Activated T-helper 9 cell treated with anti-CD3 and anti-CD28 coated beads, Interleukin-2, amount 50 U/mL, for 16 hours (primary cell): Measurements from ENCODE around the gene ATP10A.
"Not testable (repeated sequence)": the region's sequence is repeated elsewhere in the genome, so short reads cannot be mapped to it uniquely, and the experiment has no call there.

Experiments
- DNase-seq: peaks from one replicate; pipeline ENCODE4 v3.0.0-alpha.2; 2020; ENCODE audit warnings: low read depth

Gene ATP10A

GRCh38 chr15:25790000-25790660 lies 73.0 kb downstream of the ATP10A start:
- peak; percentile 14 for DNase-seq

- DNase-seq: no peak
Measured at GRCh38 chr15:25789616-25789999, 73.5 kb downstream of the ATP10A start.

GRCh38 chr15:25789211-25789610 lies 73.9 kb downstream of the ATP10A start:
- no peak for DNase-seq

- DNase-seq: no peak
Measured at GRCh38 chr15:25787855-25788520, 75.1 kb downstream of the ATP10A start.

GRCh38 chr15:25787381-25787780 lies 75.7 kb downstream of the ATP10A start:
- DNase-seq: no peak

GRCh38 chr15:25786040-25786439 lies 77.1 kb downstream of the ATP10A start:
- no peak for DNase-seq

GRCh38 chr15:25785641-25786025 lies 77.5 kb downstream of the ATP10A start:
- no peak for DNase-seq

GRCh38 chr15:25784876-25785640 lies 78.1 kb downstream of the ATP10A start:
- DNase-seq: no peak

GRCh38 chr15:25783607-25784540 lies 79.3 kb downstream of the ATP10A start:
- peak; percentile 17 for DNase-seq

GRCh38 chr15:25783134-25783533 lies 80.0 kb downstream of the ATP10A start:
- no peak for DNase-seq

- no peak for DNase-seq
Measured at GRCh38 chr15:25780479-25781255, 82.5 kb downstream of the ATP10A start.

- no peak for DNase-seq
Measured at GRCh38 chr15:25778161-25778560, 85.0 kb downstream of the ATP10A start.

GRCh38 chr15:25777037-25777436 lies 86.1 kb downstream of the ATP10A start:
- no peak for DNase-seq

GRCh38 chr15:25776071-25776746 lies 86.9 kb downstream of the ATP10A start:
- no peak for DNase-seq

- DNase-seq: no peak
Measured at GRCh38 chr15:25775317-25775912, 87.7 kb downstream of the ATP10A start.

GRCh38 chr15:25774871-25775270 lies 88.3 kb downstream of the ATP10A start:
- no peak for DNase-seq

GRCh38 chr15:25773248-25773647 lies 89.9 kb downstream of the ATP10A start:
- DNase-seq: no peak

- no peak for DNase-seq
Measured at GRCh38 chr15:25772500-25772899, 90.6 kb downstream of the ATP10A start.

- not testable (repeated sequence) for DNase-seq
Measured at GRCh38 chr15:25771736-25772135, 91.4 kb downstream of the ATP10A start.

GRCh38 chr15:25771338-25771706 lies 91.8 kb downstream of the ATP10A start:
- DNase-seq: no peak
